IPS-20b (cell line): ENCODE measurements around the gene SLC9A8.
A peak's percentile ranks its signal among the peaks of the same experiment; 100 is the strongest.

Experiments used
- H3K27ac ChIP-seq: one replicate; pipeline ENCODE4 v1.5.1; 2013; ENCODE audit warnings: low read length
- H3K27me3 ChIP-seq: 2 replicates; pipeline ENCODE4 v1.6.1; 2013; ENCODE audit warnings: mild to moderate bottlenecking, low read length, inconsistent platforms; ENCODE audit not compliant: insufficient read depth
- H3K36me3 ChIP-seq: 2 replicates; pipeline ENCODE4 v1.6.1; 2013; ENCODE audit warnings: low read depth, mild to moderate bottlenecking, inconsistent platforms, low read length, moderate library complexity; ENCODE audit not compliant: insufficient read depth
- H3K4me1 ChIP-seq: 2 replicates; pipeline ENCODE4 v1.6.1; 2013; ENCODE audit warnings: mild to moderate bottlenecking, control low read depth, inconsistent platforms, low read length, moderate library complexity; ENCODE audit not compliant: insufficient read depth
- H3K4me3 ChIP-seq: 2 replicates; pipeline ENCODE4 v1.5.1; 2013; ENCODE audit warnings: mild to moderate bottlenecking, low read length, inconsistent platforms
- H3K9ac ChIP-seq: 2 replicates; pipeline ENCODE4 v1.6.1; 2013; ENCODE audit warnings: low read depth, mild to moderate bottlenecking, inconsistent platforms, low read length, moderate library complexity
- H3K9me3 ChIP-seq: 2 replicates; pipeline ENCODE4 v1.6.1; 2013; ENCODE audit warnings: mild to moderate bottlenecking, low read depth, low read length, inconsistent platforms; ENCODE audit not compliant: insufficient read depth

The SLC9A8 gene

GRCh38 chr20:49919009-49919408, 106.4 kb downstream of the SLC9A8 start:
- no peak overlapping the region for H3K9ac ChIP-seq
- no peaks in the 10 kb centered on the region for H3K36me3 ChIP-seq
- H3K4me3 ChIP-seq: no peak overlapping the region
- no peak overlapping the region for H3K27ac ChIP-seq
- H3K9me3 ChIP-seq: no peaks in the 10 kb centered on the region
- H3K27me3 ChIP-seq: no peaks in the 10 kb centered on the region
- no peaks in the 10 kb centered on the region for H3K4me1 ChIP-seq

GRCh38 chr20:49919461-49919860, 106.8 kb downstream of the SLC9A8 start:
- no peak overlapping the region for H3K9ac ChIP-seq
- H3K27me3 ChIP-seq: no peaks in the 10 kb centered on the region
- H3K27ac ChIP-seq: no peak overlapping the region
- no peaks in the 10 kb centered on the region for H3K36me3 ChIP-seq
- no peak overlapping the region for H3K4me3 ChIP-seq
- H3K9me3 ChIP-seq: no peaks in the 10 kb centered on the region
- no peaks in the 10 kb centered on the region for H3K4me1 ChIP-seq

GRCh38 chr20:49924247-49924646, 111.6 kb downstream of the SLC9A8 start:
- Histone ChIP-seq H3K36me3 (no peaks in the 10 kb centered on the region), H3K9ac (no peak overlapping the region), H3K4me1 (no peaks in the 10 kb centered on the region), H3K27me3 (no peaks in the 10 kb centered on the region), H3K4me3 (no peak overlapping the region), H3K9me3 (no peaks in the 10 kb centered on the region), H3K27ac (no peak overlapping the region)

DNA sequence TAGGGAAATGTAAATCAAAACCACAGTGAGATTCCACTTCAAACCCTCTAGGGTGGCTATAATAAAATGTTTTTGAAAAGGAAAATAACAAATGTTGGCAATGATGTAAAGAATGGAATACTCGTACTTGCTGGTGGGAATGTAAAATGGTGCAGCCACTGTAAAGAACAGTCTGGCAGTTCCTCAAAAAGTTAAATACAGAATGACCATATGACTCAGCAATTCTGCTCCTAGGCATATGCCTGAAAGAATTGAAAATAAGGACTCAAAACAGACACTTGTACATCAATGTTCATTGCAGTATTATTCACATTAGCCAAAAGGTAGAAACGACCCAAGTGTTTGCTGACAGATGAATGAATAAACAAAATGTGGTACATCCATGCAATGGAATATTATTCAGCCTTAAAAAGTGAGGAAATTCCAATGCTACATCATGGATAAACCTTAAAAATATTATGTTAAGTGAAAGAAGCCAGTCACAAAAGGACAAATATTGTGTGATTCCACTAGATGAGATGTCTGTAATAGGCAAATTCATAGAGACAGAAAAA, 113.3 kb downstream of the SLC9A8 start:
- Histone ChIP-seq H3K9me3 (no peaks in the 10 kb centered on the region), H3K4me1 (no peaks in the 10 kb centered on the region), H3K9ac (no peak overlapping the region), H3K27ac (no peak overlapping the region), H3K36me3 (no peaks in the 10 kb centered on the region), H3K4me3 (no peak overlapping the region), H3K27me3 (no peaks in the 10 kb centered on the region)

- no peak overlapping the region for H3K27ac ChIP-seq
- no peak overlapping the region for H3K9ac ChIP-seq
- H3K36me3 ChIP-seq: no peaks in the 10 kb centered on the region
- H3K4me3 ChIP-seq: no peak overlapping the region
- H3K27me3 ChIP-seq: no peaks in the 10 kb centered on the region
- no peaks in the 10 kb centered on the region for H3K4me1 ChIP-seq
- H3K9me3 ChIP-seq: no peaks in the 10 kb centered on the region
Observed at GRCh38 chr20:49928411-49929141, 115.9 kb downstream of the SLC9A8 start.

DNA sequence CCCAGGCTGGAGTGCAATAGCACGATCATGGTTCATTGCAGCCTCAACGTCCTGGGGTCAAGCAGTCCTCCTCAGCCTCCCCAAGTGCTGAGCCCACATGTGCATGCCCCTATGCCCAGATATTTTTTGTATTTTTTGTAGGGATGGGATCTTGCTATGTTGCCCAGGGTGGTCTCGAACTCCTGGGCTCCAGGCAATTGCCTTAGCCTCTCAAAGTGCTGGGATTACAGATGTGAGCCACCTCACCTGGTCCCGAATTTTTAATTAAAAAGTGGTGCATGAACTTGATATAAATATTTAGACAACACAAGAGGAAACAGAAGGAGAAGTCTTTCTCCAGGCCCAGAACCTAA, 116.5 kb downstream of the SLC9A8 start:
- no peak overlapping the region for H3K9ac ChIP-seq
- no peaks in the 10 kb centered on the region for H3K9me3 ChIP-seq
- H3K36me3 ChIP-seq: no peaks in the 10 kb centered on the region
- no peaks in the 10 kb centered on the region for H3K4me1 ChIP-seq
- no peak overlapping the region for H3K27ac ChIP-seq
- H3K27me3 ChIP-seq: no peaks in the 10 kb centered on the region
- H3K4me3 ChIP-seq: no peak overlapping the region

- Histone ChIP-seq H3K4me3 (peak overlapping the region; percentile 22; the same call in 1 of the 2 replicates), H3K9me3 (no peaks in the 10 kb centered on the region), H3K36me3 (peaks cover 17% of the 10 kb centered on the region), H3K27me3 (no peaks in the 10 kb centered on the region), H3K27ac (no peak overlapping the region), H3K9ac (no peak overlapping the region), H3K4me1 (peaks cover 13% of the 10 kb centered on the region; the same call in 1 of the 2 replicates)
Observed at GRCh38 chr20:49935746-49936152, 123.1 kb downstream of the SLC9A8 start.

DNA sequence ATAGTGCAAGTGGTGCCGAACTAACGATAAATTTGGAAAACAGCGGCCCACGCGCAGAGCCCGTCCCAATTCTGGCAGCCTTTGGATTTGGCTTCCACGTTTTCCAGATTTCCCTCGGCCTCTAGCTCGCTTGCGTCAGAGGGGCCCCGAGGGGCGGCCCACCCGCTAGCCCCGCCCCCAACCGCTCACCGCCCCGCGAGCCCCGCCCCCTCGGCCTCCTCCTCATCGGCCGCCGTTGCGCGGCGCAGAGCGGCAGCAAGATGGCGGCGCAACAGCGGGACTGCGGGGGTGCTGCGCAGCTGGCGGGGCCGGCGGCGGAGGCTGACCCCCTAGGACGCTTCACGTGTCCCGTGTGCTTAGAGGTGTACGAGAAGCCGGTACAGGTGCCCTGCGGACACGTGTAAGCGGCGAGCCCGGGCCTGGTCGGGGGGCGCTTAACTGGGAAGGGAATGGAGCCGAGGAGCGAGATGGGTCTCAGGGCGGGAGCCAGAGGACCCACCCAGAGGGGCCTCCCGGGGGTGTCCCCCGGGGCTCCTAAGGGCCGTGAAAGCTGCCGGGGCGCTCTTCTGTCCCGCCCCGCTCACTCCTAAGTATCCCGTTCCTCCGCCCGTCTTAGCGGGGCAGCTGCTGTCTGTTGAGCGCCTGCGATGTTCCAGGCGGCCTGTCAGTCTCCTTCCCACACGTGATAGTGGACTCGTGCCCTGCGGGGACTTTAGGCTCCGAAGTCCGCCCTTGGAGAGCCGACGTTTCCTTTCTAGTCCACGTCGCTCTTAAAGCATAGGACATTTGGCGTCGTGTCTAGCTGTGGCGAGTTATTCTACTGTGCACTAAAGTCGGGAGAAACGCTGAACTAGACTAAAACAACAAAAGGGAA, 123.8 kb downstream of the SLC9A8 start, which contains the start of gene RNF114:
TSS of gene RNF114 (plus strand) at position 245 of the 874 bp plus-strand sequence. CDS start at position 261, 16 bp downstream.
- peaks cover 22% of the 10 kb centered on the region for H3K36me3 ChIP-seq
- H3K27ac ChIP-seq: peak within 1 kb of the TSS; percentile 55
- peak within 1 kb of the TSS; percentile 86 for H3K9ac ChIP-seq
- peak within 1 kb of the TSS; percentile 88 for H3K4me3 ChIP-seq
- peaks cover 13% of the 10 kb centered on the region; the same call in 1 of the 2 replicates for H3K4me1 ChIP-seq
- no peaks in the 10 kb centered on the region for H3K27me3 ChIP-seq
- H3K9me3 ChIP-seq: no peaks in the 10 kb centered on the region

DNA sequence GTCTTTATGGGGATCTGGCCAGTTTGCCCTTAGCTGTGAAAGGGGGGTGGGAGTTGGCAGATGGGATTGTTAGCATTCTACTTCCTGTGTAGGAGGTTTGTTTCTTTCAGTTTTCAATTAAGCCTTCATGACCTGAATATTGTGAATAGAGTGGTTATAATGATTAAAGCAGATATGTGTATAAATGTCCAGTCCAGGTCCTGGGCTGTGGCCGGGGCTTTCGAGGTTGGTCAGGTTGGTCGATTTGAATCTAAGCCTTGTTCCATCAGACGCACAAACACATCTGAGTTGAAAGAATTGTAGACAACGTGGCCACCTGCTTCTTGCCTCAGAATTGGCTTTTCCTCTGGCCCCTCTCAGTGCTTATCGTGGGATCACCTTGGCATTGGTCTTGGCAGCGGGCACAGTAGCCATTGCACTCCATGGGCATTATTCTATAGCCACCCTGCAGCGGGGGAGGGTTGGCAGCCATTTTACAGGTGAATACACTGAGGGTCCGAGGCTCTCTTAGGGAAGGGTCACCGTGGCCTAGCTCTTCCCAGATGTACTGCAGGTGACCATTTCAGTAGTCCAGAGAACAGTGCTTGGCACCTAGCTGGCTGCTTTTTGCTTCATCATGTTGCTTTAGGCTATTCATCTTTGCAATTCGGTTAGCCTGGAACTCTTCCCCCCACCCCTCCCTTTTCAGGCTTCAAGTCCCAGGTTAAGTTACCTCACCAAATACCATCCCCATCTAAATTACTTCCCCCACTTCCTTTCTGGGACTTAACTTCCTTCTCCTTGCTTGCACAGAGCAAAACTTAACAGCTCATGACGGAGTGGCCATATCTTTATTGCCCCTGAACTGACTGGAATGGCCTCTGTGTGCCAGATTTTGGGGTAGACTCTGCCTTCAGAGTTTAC, 124.7 kb downstream of the SLC9A8 start:
- Histone ChIP-seq H3K9ac (peak overlapping the region; percentile 86), H3K4me1 (peaks cover 13% of the 10 kb centered on the region; the same call in 1 of the 2 replicates), H3K4me3 (peak overlapping the region; percentile 88), H3K36me3 (peaks cover 31% of the 10 kb centered on the region), H3K27ac (peak overlapping the region; percentile 55), H3K9me3 (no peaks in the 10 kb centered on the region), H3K27me3 (no peaks in the 10 kb centered on the region)

DNA sequence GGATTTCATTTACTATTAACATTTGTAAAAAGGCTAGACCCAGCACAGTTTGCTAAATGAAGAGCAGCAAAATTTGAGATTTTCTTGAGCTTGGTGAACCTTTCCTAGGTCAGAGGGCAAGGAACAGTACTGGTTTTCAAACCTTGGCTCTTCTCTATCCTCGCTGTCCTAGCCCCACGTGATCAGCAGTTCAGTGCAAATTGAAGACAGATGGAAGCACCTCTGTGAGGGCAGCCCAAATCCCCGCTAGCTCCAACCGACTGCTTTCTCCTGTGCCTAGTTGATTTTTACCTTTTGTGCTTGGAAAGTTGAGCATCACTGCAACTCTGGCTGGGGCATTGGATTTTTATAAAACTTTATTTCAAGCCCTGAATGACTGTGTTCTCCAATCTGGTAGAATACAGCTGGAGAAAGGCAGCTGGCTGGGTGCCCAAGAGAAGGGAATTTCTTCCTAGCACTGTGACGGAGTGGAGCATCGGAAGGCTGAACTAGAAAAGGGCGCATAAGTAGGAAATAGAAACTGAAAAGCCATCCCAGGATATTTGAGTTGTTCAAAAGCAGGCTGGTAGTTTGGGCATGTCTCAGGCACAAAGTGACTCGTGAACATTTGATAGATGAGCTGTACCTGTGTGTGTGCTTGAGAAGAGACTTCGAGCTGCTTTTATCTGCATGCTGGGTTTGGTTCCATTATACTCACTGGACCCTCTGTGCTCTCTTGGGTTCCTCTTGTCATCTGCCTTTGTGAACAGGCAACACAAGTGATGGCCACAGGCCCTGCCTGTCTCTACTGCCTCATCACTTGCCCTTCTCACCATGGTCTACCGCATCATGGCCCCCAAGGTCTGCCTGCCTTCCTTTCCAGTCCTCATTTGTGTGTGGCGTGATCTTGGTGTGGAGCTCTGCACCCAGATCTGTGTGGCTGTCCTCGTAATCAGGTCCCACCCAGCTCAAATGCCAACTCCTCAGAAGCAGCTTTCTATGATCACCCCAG, 125.8 kb downstream of the SLC9A8 start:
- H3K4me1 ChIP-seq: peaks cover 13% of the 10 kb centered on the region; the same call in 1 of the 2 replicates
- H3K9me3 ChIP-seq: no peaks in the 10 kb centered on the region
- no peak overlapping the region for H3K27ac ChIP-seq
- peak overlapping the region; percentile 88 for H3K4me3 ChIP-seq
- H3K9ac ChIP-seq: peak overlapping the region; percentile 86; the same call in 1 of the 2 replicates
- H3K27me3 ChIP-seq: no peaks in the 10 kb centered on the region
- H3K36me3 ChIP-seq: peaks cover 43% of the 10 kb centered on the region
